ENCODE results near the gene KPNA5. TPM values are rescaled to one million over a fixed set of nuclear protein-coding genes. Genes with fewer than 3 reads are reported as not detected.

KPNA5 gene
- total and polyA plus RNA-seq, 2 of the 13 experiments (the other 11 are each of a cell fraction or from before 2014, with no cell fraction given) = 5.3 to 13.0 TPM

DNA sequence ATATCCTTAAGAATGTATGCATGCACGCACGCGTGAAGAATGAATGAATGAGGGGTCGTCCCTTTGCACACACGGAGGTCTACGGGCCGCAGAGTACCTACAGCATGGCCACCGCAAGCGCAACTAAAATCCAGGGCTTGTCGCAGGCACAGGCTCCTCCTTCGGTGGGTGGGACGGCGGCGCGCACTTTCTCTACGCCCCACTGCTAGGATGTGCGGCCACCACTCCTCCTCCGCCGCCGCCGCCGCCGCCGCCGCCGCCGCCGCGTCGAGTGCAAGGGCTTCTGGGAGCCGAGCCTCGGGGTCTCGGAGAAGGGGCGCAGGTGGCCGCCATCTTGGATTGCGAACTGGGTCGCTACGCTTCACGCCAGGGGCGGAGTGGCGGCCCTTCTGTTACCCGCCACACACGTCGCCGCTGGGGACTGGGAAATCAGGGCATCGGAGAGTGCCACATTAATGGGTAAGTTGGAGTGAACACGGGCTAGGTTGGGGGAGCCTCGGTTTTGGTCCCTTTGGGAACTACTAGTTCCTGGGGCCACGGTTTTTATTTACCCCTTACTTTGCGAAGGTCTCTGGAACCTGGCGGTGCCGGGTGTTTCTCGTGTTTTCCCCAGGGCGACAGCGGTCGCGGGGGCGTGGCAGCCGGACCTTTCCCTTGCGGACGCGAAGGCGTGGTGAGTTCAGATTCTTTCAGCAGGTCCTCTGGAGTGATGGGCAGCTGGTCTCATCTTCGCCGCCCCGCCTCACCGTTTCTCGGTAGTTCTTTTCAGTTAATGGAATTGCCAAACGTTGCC is at the start of gene KPNA5 (continued):
- TF ChIP-seq, protein P1, sequence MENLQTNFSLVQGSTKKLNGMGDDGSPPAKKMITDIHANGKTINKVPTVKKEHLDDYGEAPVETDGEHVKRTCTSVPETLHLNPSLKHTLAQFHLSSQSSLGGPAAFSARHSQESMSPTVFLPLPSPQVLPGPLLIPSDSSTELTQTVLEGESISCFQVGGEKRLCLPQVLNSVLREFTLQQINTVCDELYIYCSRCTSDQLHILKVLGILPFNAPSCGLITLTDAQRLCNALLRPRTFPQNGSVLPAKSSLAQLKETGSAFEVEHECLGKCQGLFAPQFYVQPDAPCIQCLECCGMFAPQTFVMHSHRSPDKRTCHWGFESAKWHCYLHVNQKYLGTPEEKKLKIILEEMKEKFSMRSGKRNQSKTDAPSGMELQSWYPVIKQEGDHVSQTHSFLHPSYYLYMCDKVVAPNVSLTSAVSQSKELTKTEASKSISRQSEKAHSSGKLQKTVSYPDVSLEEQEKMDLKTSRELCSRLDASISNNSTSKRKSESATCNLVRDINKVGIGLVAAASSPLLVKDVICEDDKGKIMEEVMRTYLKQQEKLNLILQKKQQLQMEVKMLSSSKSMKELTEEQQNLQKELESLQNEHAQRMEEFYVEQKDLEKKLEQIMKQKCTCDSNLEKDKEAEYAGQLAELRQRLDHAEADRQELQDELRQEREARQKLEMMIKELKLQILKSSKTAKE (CRISPR knock-in tag; IDR thresholded peaks at IDR 0.05; ENCODE audit: borderline replicate concordance) = peak; percentile 69
- TF ChIP-seq, protein P2, sequence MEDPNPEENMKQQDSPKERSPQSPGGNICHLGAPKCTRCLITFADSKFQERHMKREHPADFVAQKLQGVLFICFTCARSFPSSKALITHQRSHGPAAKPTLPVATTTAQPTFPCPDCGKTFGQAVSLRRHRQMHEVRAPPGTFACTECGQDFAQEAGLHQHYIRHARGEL (CRISPR knock-in tag; IDR thresholded peaks at IDR 0.05) = no peak
- no peak; the same call in 1 of the 2 replicates for TF ChIP-seq JUN (CRISPR knock-in tag; IDR thresholded peaks at IDR 0.05)
- no peak for TF ChIP-seq RFX3 (CRISPR knock-in tag; IDR thresholded peaks at IDR 0.05)
- no peak for TF ChIP-seq U2AF1 (optimal IDR thresholded peaks at IDR 0.05; ENCODE audit: low read depth, low read length)
- peak; percentile 89 for TF ChIP-seq ZNF24 (IDR thresholded peaks at IDR 0.05)
- TF ChIP-seq ZNF549 (CRISPR knock-in tag; IDR thresholded peaks at IDR 0.05) = 0 out of 2 replicates have a peak, but pooled peaks have one; percentile 80
- peak; percentile 71 for TF ChIP-seq ZFY (CRISPR knock-in tag; IDR thresholded peaks at IDR 0.05)
- TF ChIP-seq, protein P3, sequence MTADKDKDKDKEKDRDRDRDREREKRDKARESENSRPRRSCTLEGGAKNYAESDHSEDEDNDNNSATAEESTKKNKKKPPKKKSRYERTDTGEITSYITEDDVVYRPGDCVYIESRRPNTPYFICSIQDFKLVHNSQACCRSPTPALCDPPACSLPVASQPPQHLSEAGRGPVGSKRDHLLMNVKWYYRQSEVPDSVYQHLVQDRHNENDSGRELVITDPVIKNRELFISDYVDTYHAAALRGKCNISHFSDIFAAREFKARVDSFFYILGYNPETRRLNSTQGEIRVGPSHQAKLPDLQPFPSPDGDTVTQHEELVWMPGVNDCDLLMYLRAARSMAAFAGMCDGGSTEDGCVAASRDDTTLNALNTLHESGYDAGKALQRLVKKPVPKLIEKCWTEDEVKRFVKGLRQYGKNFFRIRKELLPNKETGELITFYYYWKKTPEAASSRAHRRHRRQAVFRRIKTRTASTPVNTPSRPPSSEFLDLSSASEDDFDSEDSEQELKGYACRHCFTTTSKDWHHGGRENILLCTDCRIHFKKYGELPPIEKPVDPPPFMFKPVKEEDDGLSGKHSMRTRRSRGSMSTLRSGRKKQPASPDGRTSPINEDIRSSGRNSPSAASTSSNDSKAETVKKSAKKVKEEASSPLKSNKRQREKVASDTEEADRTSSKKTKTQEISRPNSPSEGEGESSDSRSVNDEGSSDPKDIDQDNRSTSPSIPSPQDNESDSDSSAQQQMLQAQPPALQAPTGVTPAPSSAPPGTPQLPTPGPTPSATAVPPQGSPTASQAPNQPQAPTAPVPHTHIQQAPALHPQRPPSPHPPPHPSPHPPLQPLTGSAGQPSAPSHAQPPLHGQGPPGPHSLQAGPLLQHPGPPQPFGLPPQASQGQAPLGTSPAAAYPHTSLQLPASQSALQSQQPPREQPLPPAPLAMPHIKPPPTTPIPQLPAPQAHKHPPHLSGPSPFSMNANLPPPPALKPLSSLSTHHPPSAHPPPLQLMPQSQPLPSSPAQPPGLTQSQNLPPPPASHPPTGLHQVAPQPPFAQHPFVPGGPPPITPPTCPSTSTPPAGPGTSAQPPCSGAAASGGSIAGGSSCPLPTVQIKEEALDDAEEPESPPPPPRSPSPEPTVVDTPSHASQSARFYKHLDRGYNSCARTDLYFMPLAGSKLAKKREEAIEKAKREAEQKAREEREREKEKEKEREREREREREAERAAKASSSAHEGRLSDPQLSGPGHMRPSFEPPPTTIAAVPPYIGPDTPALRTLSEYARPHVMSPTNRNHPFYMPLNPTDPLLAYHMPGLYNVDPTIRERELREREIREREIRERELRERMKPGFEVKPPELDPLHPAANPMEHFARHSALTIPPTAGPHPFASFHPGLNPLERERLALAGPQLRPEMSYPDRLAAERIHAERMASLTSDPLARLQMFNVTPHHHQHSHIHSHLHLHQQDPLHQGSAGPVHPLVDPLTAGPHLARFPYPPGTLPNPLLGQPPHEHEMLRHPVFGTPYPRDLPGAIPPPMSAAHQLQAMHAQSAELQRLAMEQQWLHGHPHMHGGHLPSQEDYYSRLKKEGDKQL (CRISPR knock-in tag; IDR thresholded peaks at IDR 0.05; ENCODE audit: low read depth) = peak; percentile 35; the same call in 1 of the 2 replicates
- TF ChIP-seq, protein P4, sequence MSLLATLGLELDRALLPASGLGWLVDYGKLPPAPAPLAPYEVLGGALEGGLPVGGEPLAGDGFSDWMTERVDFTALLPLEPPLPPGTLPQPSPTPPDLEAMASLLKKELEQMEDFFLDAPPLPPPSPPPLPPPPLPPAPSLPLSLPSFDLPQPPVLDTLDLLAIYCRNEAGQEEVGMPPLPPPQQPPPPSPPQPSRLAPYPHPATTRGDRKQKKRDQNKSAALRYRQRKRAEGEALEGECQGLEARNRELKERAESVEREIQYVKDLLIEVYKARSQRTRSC (CRISPR knock-in tag; IDR thresholded peaks at IDR 0.05; ENCODE audit: low read depth) = peak; percentile 91; the same call in 1 of the 2 replicates
- peak; percentile 84 for TF ChIP-seq RFXANK (CRISPR knock-in tag; IDR thresholded peaks at IDR 0.05)
- TF ChIP-seq CENPX (CRISPR knock-in tag; IDR thresholded peaks at IDR 0.05) = no peak
- TF ChIP-seq, protein P5, sequence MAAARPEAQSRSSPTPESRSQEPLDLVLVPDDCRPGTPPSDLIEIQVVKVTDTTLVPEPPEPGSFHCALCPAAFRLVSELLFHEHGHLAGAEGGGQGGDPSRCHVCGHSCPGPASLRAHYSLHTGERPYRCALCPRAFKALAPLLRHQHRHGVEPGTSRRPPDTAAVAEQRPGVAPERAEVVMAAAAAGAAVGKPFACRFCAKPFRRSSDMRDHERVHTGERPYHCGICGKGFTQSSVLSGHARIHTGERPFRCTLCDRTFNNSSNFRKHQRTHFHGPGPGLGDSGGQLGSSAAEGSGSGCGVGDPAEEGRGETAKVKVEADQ (CRISPR knock-in tag; IDR thresholded peaks at IDR 0.05; ENCODE audit: borderline replicate concordance) = peak; percentile 94
- no peak for TF ChIP-seq ZKSCAN8 (CRISPR knock-in tag; IDR thresholded peaks at IDR 0.05; ENCODE audit: borderline replicate concordance)
- TF ChIP-seq SMARCE1 (IDR thresholded peaks at IDR 0.05; ENCODE audit: borderline replicate concordance) = no peak
- no peak for TF ChIP-seq SIX4 (CRISPR knock-in tag; IDR thresholded peaks at IDR 0.05)
- TF ChIP-seq ZNF589 (CRISPR knock-in tag; conservative IDR thresholded peaks at IDR 0.05) = no peak; the same call in none of the 2 replicates
- no peak for TF ChIP-seq PAWR (CRISPR knock-in tag; IDR thresholded peaks at IDR 0.05; ENCODE audit: borderline replicate concordance)
- peak; percentile 32; the same call in 1 of the 2 replicates for TF ChIP-seq SUZ12 (IDR thresholded peaks at IDR 0.05; ENCODE audit: low read depth, low read length)
